Heart left ventricle (tissue), 16 donors: Measurements from ENCODE around the gene TXLNA. TPM values are rescaled to one million over a fixed set of nuclear protein-coding genes. Genes with fewer than 3 reads are reported as not detected.

Experiments
- ATAC-seq, 4 donors: fragments of 200-7000 bp; cut with Tn5 transposase; one replicate each; pipeline ENCODE4 v1.9.1; 2020 to 2022; ENCODE audit warnings: moderate library complexity in 4 of 4, mild to moderate bottlenecking in 3 of 4, moderate number of reproducible peaks in 1 of 4
- DNase-seq, 5 donors: peaks; one replicate each; pipeline ENCODE4 v3.0.0-alpha.2; 2020
- H3K27ac ChIP-seq, 12 donors: fragments of 200-600 bp; sonication (generic) in 4 of 12; one replicate each; pipeline versions ENCODE4 v1.5.0 to v1.8.0; 2016 to 2022; ENCODE audit warnings: mild to moderate bottlenecking in 2 of 12
- H3K27me3 ChIP-seq, 9 donors: fragments of 200-600 bp; sonication (generic) in 2 of 9; one replicate each; pipeline versions ENCODE4 v1.5.1 to v1.8.0; 2016 to 2022; ENCODE audit warnings: mild to moderate bottlenecking in 3 of 9
- H3K36me3 ChIP-seq, 9 donors: fragments of 200-600 bp; sonication (generic) in 2 of 9; one replicate each; pipeline versions ENCODE4 v1.5.0 to v1.8.0; 2018 to 2022; ENCODE audit warnings: mild to moderate bottlenecking in 2 of 9
- H3K4me1 ChIP-seq, 12 donors: fragments of 200-600 bp; sonication (generic) in 4 of 12; one replicate each; pipeline versions ENCODE4 v1.5.0 to v1.8.0; 2016 to 2022; ENCODE audit warnings: mild to moderate bottlenecking in 3 of 12
- H3K4me3 ChIP-seq, 12 donors: fragments of 200-600 bp; sonication (generic) in 4 of 12; one replicate each; pipeline versions ENCODE4 v1.5.0 to v1.8.0; 2017 to 2022; ENCODE audit warnings: mild to moderate bottlenecking in 9 of 12, moderate library complexity in 4 of 12
- H3K9me3 ChIP-seq, 12 donors: fragments of 200-600 bp; sonication (generic) in 4 of 12; one replicate each; pipeline versions ENCODE4 v1.5.0 to v1.8.0; 2016 to 2022; ENCODE audit warnings: mild to moderate bottlenecking in 1 of 12
- POLR2A ChIP-seq, 2 donors: fragments of 450-650 bp; IDR thresholded peaks; one replicate each; pipeline ENCODE4 v1.6.1; 2017; ENCODE audit warnings: antibody characterized with exemption in 2 of 2, mild to moderate bottlenecking in 2 of 2, moderate library complexity in 2 of 2
- WGBS, 4 donors: extraction: QIAGEN DNeasy Blood & Tissue Kit in 2 of 4; methylation state at CpG; one replicate each; pipeline versions ENCODE4 v1.1.5 to v1.1.7; 2013 to 2018; 5-methylcytosine and 5-hydroxymethylcytosine counted together
- intact Hi-C, 10 donors: fragments of 100-400 bp; cut with DNase I; formaldehyde crosslinking; loops; one replicate each; pipeline versions ENCODE4 v1.11.1 to v1.14.2; 2022
- polyA plus RNA-seq, 2 donors: library from polyadenylated mRNA; stranded (reverse); fragments of 200-250 nt; gene quantifications; one replicate each; pipeline ENCODE4 v1.2.3, GENCODE V29; 2013
- total RNA-seq, 9 donors: library from RNA; depleted of rRNA in 2 of 9; stranded (reverse); fragments of >200 nt in 2 of 9; fragmentation: NEBNext Ultra II Directional in 3 of 9; extraction: Animal tissue kit (Norgen Biotek cat#: 25700) in 3 of 9; gene quantifications; one replicate each; pipeline versions ENCODE4 v1.1.0 to v1.2.4, GENCODE V29; 2016 to 2023
- TF ChIP-seq, protein P1 (sequence below), 12 donors: fragments of 200-600 bp; sonication (generic) in 4 of 12; IDR thresholded peaks; one replicate each; pipeline versions ENCODE4 v1.5.0 to v1.8.0; 2018 to 2022; ENCODE audit warnings: antibody characterized with exemption in 12 of 12, mild to moderate bottlenecking in 5 of 12
- donor health status: ischemic (EF 13 %, LVEDD 7.1; RV severe dilation, severe dysfunction).
- donor health status: healthy with polysubstance abuse.
- donor health status: DM: no; HTN: yes; CAD: no.
- donor health status: DM: no; HTN: no; CAD: no.
- donor health status: ischemic (EF 25% LVEDD 6.9; RV normal size, moderate dysfunction).
- donor health status: ischemic (EF 25% LVEDD 5.7; RV mildly dilated, moderate dysfunction).
- donor health status: healthy.
- donor health status: DM: yes; HTN: yes; CAD: no.
- donor health status: ischemic (EF 35%, LVEDD 5.7; RV mildly dilated, moderate dysfunction).
- donor health status: nonischemic (EF 11% LVEDD 7.7; RV severe dilation, severe dysfunction).
- donor health status: DM: yes; HTN: yes; CAD: no.
- donor health status: PGD.
- donor health status: ischemic (EF 29% LVEDD 5.4; RV normal size, mild dysfunction).
- donor health status: nonischemic (EF 23%, LVEDD 6.1; RV moderate dilation, normal function).

TXLNA gene
- total and polyA plus RNA-seq, 11 donors: 8.7 to 35.9 (median 18.6) TPM

DNA sequence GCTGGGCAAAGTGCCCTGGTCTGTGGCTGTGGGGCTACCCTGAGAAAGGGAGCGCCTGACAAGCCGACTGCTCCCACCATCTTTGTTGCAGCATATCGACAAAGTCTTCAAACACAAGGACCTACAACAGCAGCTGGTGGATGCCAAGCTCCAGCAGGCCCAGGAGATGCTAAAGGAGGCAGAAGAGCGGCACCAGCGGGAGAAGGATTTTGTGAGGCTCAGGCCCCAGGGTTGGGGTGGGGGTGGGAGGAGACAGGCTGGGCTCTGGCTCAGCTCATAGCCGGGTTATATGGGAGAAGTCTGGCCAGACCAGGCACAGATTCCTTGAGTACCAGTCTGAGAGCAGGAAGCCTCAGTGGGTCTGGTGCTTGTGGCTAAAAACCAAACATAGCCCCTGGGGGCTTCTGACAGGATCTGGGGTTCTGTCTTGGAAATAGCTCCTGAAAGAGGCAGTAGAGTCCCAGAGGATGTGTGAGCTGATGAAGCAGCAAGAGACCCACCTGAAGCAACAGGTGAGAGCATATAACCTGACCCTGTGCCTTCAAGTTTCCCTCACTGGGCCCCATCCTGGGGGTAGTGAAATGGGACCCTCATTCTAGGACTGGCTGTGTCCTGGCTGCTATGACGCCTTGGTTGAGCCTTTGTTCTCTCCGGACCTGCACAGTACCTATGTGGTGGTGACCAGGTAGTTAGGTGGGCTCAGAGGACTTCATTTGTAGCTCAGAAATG lies 12.9 kb downstream of the TXLNA start:
- Histone ChIP-seq H3K27ac (no peak overlapping the region), H3K27me3 (no peaks in the 10 kb centered on the region), H3K9me3 (no peaks in the 10 kb centered on the region), H3K4me3 (no peak overlapping the region), H3K4me1 (peaks cover 0 to 17% (median 0%) of the 10 kb centered on the region in 12 donors), H3K36me3 (peaks cover 2 to 100% (median 99%) of the 10 kb centered on the region in 9 donors)
- TF ChIP-seq, protein P1, sequence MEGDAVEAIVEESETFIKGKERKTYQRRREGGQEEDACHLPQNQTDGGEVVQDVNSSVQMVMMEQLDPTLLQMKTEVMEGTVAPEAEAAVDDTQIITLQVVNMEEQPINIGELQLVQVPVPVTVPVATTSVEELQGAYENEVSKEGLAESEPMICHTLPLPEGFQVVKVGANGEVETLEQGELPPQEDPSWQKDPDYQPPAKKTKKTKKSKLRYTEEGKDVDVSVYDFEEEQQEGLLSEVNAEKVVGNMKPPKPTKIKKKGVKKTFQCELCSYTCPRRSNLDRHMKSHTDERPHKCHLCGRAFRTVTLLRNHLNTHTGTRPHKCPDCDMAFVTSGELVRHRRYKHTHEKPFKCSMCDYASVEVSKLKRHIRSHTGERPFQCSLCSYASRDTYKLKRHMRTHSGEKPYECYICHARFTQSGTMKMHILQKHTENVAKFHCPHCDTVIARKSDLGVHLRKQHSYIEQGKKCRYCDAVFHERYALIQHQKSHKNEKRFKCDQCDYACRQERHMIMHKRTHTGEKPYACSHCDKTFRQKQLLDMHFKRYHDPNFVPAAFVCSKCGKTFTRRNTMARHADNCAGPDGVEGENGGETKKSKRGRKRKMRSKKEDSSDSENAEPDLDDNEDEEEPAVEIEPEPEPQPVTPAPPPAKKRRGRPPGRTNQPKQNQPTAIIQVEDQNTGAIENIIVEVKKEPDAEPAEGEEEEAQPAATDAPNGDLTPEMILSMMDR (IDR thresholded peaks at IDR 0.05): no peak
- intact Hi-C loops: no loop called here
- DNase-seq (no peak), ATAC-seq (no peak)
- 78 to 95% (median 89%) methylated on average over 8 of the region's 8 CpGs for WGBS, 4 donors

DNA sequence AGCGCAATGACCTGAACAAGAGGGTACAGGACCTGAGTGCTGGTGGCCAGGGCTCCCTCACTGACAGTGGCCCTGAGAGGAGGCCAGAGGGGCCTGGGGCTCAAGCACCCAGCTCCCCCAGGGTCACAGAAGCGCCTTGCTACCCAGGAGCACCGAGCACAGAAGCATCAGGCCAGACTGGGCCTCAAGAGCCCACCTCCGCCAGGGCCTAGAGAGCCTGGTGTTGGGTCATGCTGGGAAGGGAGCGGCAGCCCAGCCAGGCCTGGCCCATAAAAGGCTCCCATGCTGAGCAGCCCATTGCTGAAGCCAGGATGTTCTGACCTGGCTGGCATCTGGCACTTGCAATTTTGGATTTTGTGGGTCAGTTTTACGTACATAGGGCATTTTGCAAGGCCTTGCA lies 15.5 kb downstream of the TXLNA start:
- ATAC-seq: no peak
- no peak for DNase-seq
- intact Hi-C loops: no loop called here
- H3K36me3 ChIP-seq: peaks cover 2 to 86% (median 81%) of the 10 kb centered on the region in 9 donors
- H3K27ac ChIP-seq: no peak overlapping the region
- H3K4me3 ChIP-seq: no peak overlapping the region
- peaks cover 0 to 32% (median 12%) of the 10 kb centered on the region in 12 donors for H3K4me1 ChIP-seq
- 84 to 95% (median 91%) methylated on average over 4 to 6 of the region's 6 CpGs for WGBS, 4 donors
- no peak for TF ChIP-seq POLR2A (IDR thresholded peaks at IDR 0.05)
- TF ChIP-seq, protein P1 (IDR thresholded peaks at IDR 0.05): no peak
- no peaks in the 10 kb centered on the region for H3K9me3 ChIP-seq
- no peaks in the 10 kb centered on the region for H3K27me3 ChIP-seq

DNA sequence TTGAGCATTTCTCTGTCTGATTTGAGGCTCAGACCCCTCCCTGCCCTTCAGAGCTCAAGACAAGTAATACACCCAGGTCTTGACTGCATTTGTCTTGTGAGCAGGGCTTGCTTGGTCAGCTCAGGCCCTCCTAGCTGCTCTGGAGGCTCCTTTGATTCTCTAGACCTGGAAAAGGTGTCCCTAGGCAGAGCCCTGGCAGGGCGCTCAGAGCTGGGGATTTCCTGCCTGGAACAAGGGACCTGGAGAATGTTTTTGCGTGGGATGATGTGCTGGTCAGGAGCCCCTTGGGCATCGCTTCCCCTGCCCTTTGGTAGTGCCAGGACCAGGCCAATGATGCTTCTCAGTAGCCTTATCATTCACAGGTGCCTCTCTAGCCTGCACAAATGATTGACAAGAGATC lies 16.1 kb downstream of the TXLNA start:
- whole genome bisulfite sequencing, 4 donors: 83 to 94% (median 87%) methylated on average over 3 of the region's 3 CpGs
- intact Hi-C loops: no loop called here
- DNase-seq (no peak), ATAC-seq (no peak)
- Histone ChIP-seq H3K4me1 (peaks cover 0 to 35% (median 14%) of the 10 kb centered on the region in 12 donors), H3K9me3 (no peaks in the 10 kb centered on the region), H3K36me3 (peaks cover 2 to 81% (median 76%) of the 10 kb centered on the region in 9 donors), H3K4me3 (no peak overlapping the region), H3K27me3 (no peaks in the 10 kb centered on the region), H3K27ac (no peak overlapping the region)
- TF ChIP-seq POLR2A (IDR thresholded peaks at IDR 0.05): no peak
- TF ChIP-seq, protein P1 (IDR thresholded peaks at IDR 0.05): no peak

DNA sequence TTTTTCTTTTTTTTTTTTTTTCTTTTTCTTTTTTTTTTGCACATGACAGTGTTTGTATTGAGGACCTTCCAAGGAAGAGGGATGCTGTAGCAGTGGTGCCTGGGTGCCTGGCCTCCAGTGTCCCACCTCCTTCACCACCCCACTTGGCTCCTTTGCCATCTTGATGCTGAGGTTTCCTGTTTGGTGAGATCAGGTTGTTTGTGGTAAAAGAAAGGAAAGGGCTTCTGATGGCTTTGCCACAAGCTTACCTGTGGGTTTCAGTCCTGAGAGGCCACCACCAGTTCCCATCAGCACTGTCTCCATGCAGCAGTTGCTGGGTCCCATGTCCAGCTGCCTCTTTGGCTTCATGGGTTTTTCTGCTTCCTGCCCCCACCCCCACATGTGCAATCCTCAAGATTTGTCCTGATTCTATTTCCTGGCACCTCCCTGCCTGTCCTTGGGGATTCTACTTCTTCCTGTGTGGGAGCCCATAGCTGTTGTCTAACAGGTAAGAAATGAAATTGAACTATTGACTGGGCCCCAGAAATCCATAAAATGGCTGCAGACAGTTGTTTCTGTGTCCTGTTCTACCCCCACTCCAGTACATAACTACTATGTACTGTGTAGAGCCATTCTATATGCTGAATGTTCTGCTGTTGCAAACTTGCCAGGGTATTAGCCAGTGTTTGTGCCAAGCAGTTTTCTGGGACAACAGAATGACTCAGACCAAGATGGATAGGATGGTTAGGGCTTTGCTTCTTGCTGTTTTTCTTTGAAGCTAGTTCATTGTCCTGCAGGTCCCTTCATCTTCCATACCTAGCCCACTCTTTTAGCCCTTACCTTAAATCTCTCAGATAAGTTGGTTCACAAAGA lies 16.7 kb downstream of the TXLNA start:
- Histone ChIP-seq H3K9me3 (no peaks in the 10 kb centered on the region), H3K4me3 (no peak overlapping the region), H3K27ac (peak overlapping the region in 1 of 12 donors; percentile 9), H3K36me3 (peaks cover 2 to 74% (median 69%) of the 10 kb centered on the region in 9 donors), H3K4me1 (peaks cover 0 to 39% (median 15%) of the 10 kb centered on the region in 12 donors), H3K27me3 (no peaks in the 10 kb centered on the region)
- ATAC-seq (no peak), DNase-seq (no peak)
- intact Hi-C loops: no loop called here
- TF ChIP-seq, protein P1 (IDR thresholded peaks at IDR 0.05): no peak
- no peak for TF ChIP-seq POLR2A (IDR thresholded peaks at IDR 0.05)
